Ovary (tissue), 3 donors: ENCODE data around the gene SFXN5.

Experiments used
- POLR2A ChIP-seq: fragments of 450-650 bp; IDR thresholded peaks from one replicate; pipeline ENCODE4 v1.6.1; 2017; ENCODE audit warnings: antibody characterized with exemption, mild to moderate bottlenecking, moderate library complexity
- TF ChIP-seq, protein P1 (sequence below), 3 donors: fragments of 450-650 bp in 2 of 3; fragments of 200-600 bp in 1 of 3; IDR thresholded peaks; one replicate each; pipeline versions ENCODE4 v1.5.1 to v1.8.0; 2016 to 2022; ENCODE audit warnings: antibody characterized with exemption in 3 of 3, mild to moderate bottlenecking in 1 of 3
- donor health status: DM: no; HTN: no; CAD: no.

DNA sequence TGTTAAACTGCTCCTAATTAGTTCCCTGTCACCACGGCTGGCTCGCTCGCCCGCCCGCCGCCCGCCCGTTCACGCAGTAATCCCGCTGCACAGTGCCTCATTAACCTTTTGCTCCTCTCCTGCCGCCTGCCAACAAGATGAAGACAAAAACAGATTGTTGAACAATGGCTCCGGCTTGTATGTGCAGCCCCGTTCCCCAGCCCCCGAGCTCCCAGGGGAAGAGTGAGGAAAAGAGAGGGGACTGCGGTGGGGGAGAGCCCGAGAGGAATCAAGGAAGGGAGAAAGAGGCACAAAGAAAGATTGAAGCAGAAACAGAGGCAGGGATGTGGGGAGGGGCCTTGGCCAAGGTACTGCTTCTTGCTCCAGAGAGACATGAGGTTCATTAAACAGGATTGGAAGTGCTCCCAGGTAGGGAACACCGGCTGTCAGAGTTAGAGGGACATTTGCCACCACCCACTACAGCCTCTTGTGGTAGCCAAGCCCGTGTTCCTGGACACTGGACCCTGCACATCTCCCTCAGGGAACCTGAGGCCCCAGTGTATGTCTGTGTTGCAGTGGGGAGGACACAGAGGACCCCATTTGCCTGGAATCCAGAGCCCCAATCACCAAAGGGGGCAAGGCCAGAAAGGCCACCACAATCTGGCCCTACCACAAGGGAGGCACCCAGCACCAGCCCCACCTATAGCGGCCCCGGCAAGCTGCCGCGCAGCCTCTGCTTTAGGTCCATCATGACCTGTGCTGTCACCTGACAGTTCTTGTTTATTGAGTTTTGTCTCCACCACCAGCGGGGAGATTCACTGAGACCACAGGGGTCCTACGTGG lies 116.1 kb downstream of the SFXN5 start:
- TF ChIP-seq, protein P1, sequence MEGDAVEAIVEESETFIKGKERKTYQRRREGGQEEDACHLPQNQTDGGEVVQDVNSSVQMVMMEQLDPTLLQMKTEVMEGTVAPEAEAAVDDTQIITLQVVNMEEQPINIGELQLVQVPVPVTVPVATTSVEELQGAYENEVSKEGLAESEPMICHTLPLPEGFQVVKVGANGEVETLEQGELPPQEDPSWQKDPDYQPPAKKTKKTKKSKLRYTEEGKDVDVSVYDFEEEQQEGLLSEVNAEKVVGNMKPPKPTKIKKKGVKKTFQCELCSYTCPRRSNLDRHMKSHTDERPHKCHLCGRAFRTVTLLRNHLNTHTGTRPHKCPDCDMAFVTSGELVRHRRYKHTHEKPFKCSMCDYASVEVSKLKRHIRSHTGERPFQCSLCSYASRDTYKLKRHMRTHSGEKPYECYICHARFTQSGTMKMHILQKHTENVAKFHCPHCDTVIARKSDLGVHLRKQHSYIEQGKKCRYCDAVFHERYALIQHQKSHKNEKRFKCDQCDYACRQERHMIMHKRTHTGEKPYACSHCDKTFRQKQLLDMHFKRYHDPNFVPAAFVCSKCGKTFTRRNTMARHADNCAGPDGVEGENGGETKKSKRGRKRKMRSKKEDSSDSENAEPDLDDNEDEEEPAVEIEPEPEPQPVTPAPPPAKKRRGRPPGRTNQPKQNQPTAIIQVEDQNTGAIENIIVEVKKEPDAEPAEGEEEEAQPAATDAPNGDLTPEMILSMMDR (IDR thresholded peaks at IDR 0.05), result no peak
- no peak for TF ChIP-seq POLR2A
